GM12865 (cell line): ENCODE results near the gene KRTAP10-3.

Source experiments
- DNase-seq: peaks from one replicate; pipeline ENCODE4 v3.0.0; 2010; ENCODE audit warnings: low read depth
- H3K4me3 ChIP-seq: 2 replicates; pipeline ENCODE4 v1.5.1; 2011; ENCODE audit warnings: mild to moderate bottlenecking, low read depth, low read length, control low read depth
- TF ChIP-seq, protein P1 (sequence below): IDR thresholded peaks from 2 replicates; pipeline ENCODE4 v1.5.1; 2011; ENCODE audit warnings: low read length, control low read depth, low read depth, inconsistent platforms; ENCODE audit not compliant: insufficient read depth; ENCODE audit errors: missing control alignments

The KRTAP10-3 gene

GRCh38 chr21:44531606-44532564, 26.7 kb downstream of the KRTAP10-3 start:
- H3K4me3 ChIP-seq, result no peak overlapping the region
- TF ChIP-seq, protein P1, sequence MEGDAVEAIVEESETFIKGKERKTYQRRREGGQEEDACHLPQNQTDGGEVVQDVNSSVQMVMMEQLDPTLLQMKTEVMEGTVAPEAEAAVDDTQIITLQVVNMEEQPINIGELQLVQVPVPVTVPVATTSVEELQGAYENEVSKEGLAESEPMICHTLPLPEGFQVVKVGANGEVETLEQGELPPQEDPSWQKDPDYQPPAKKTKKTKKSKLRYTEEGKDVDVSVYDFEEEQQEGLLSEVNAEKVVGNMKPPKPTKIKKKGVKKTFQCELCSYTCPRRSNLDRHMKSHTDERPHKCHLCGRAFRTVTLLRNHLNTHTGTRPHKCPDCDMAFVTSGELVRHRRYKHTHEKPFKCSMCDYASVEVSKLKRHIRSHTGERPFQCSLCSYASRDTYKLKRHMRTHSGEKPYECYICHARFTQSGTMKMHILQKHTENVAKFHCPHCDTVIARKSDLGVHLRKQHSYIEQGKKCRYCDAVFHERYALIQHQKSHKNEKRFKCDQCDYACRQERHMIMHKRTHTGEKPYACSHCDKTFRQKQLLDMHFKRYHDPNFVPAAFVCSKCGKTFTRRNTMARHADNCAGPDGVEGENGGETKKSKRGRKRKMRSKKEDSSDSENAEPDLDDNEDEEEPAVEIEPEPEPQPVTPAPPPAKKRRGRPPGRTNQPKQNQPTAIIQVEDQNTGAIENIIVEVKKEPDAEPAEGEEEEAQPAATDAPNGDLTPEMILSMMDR, result no peak
- no peak for DNase-seq

DNA sequence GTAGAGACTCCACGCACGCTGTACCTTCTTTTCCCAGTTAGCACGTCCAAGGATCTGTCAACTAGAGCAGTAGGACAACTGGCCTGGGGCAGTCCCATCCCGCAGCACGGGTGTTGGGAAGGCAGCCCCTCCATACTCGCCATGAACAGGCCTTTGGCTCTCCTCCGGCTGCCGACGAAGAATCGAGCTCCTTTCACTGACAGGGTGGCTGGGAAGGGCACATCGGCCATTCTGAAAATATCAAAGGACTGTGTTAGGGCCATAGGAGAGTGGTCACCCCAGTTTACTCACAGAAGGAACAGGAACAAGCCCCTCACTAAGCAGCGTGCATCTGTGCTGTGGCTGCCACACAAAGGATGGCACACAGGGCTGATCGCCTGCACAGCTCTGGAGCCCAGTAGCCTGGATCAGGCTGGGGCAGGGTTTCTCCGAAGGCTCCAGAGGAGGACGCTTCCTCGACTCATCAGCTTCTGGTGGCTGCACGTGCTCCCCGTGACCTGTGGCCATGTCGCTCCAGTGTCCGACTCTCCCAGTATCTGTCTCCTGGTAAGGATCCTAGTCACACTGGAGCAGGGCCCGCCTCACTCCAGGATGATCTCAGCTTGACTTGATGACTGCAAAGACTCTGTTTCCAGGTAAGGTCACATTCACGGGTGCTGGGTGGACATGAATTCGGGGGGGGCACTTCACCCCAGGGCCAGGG, 27.5 kb downstream of the KRTAP10-3 start:
- H3K4me3 ChIP-seq, result no peak overlapping the region
- TF ChIP-seq, protein P1, result no peak
- no peak for DNase-seq

GRCh38 chr21:44530221-44530902, 28.2 kb downstream of the KRTAP10-3 start:
- DNase-seq, result no peak
- H3K4me3 ChIP-seq, result no peak overlapping the region
- TF ChIP-seq, protein P1, result no peak

- H3K4me3 ChIP-seq, result no peak overlapping the region
- TF ChIP-seq, protein P1, result no peak
- no peak for DNase-seq
These were observed 29.0 kb downstream of the KRTAP10-3 start for GRCh38 chr21:44529503-44530125.

- TF ChIP-seq, protein P1, result no peak
- H3K4me3 ChIP-seq, result no peak overlapping the region
- DNase-seq, result no peak
These were observed 29.6 kb downstream of the KRTAP10-3 start for GRCh38 chr21:44529011-44529421.

- no peak overlapping the region for H3K4me3 ChIP-seq
- TF ChIP-seq, protein P1, result no peak
- DNase-seq, result no peak
These were observed 30.0 kb downstream of the KRTAP10-3 start for GRCh38 chr21:44528634-44528995.
